IPS-18c (cell line): Measurements from ENCODE around the gene SPACA9.

ENCODE experiments used
- H3K4me3 ChIP-seq: 2 replicates; pipeline ENCODE4 v1.7.0; 2013; ENCODE audit warnings: low read depth, mild to moderate bottlenecking, low read length, moderate library complexity; ENCODE audit not compliant: insufficient read depth
- H3K9me3 ChIP-seq: one replicate; pipeline ENCODE4 v1.6.1; 2013; ENCODE audit warnings: mild to moderate bottlenecking, low read length, moderate library complexity; ENCODE audit not compliant: control insufficient read depth, insufficient read depth

SPACA9 gene

DNA sequence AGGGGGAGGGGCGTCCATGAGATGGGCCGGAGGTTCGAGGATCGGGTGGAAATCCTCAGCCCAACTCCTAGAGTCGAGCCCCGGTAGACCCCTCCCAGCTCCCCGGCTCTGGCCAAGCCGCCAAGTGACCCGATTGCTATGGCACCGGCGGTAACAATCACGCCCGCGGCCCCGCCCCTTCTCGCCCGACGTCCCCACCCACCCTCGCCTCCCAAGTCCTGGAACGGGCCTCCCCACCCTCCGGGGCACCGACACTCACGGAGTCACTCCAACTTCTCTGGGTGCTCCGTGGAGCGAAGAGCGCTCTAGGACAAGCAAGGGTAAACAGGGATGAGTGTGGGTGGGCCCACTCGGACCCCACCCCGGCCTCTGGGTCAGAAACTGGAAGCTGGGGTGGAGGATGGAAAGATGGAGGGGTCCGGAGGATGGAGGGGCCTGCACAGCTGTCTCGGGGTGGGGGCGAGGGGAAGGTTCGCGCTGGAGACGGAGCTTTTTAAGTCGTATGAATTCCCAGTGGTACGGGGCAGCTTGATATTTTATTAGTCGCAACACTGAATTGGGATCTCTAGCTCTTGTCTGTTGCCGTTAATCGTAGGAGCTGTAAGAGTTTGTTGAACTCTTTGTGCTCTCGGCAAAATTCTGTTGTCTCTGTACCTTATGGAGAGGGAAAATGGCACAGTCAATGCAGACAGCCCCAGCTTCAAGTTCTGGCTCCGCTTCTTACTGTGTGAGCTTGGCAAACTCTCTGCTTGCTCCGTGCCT lies at the start of gene SPACA9:
TSS of gene SPACA9 (plus strand) at position 204 of the 762 bp plus-strand sequence. CDS start 5,050 bp downstream, outside the sequence.
- Histone ChIP-seq H3K4me3 (peak within 1 kb of the TSS; percentile 97), H3K9me3 (no peaks in the 10 kb centered on the region)

DNA sequence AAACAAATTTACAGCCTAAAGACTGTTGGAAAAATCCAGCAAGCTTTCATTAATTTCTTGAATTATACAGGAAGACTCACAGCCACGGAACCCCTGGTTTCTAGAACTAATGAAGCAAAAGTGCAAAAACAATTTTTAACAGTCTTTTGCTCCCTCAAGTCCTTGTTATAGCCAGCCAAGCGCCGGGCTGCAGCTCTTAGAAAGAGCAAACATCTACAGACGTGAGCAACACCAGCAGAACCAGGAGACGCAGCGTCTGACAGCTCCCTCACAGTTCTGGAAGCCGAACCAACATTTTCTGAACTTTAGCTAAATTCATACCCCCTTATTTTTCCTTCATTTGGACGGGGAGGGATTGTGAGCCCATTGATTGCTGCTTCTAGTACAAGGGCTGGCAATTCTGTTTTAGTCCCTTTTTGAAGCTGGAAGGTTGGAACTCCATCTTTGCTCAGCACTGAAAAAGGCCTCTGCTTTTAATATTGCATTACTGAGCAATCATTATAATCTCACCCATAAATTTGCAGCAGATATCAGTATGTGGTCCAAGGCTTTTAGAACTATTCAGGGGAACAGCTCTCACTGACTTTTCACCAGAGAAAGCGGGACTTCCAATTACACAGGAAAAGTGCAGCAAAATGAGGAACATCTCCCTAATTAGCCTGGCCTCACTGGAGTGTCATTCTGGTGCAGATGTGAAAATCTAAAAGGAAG lies 46.4 kb upstream of the SPACA9 start:
- H3K9me3 ChIP-seq: no peaks in the 10 kb centered on the region
- no peak overlapping the region for H3K4me3 ChIP-seq

DNA sequence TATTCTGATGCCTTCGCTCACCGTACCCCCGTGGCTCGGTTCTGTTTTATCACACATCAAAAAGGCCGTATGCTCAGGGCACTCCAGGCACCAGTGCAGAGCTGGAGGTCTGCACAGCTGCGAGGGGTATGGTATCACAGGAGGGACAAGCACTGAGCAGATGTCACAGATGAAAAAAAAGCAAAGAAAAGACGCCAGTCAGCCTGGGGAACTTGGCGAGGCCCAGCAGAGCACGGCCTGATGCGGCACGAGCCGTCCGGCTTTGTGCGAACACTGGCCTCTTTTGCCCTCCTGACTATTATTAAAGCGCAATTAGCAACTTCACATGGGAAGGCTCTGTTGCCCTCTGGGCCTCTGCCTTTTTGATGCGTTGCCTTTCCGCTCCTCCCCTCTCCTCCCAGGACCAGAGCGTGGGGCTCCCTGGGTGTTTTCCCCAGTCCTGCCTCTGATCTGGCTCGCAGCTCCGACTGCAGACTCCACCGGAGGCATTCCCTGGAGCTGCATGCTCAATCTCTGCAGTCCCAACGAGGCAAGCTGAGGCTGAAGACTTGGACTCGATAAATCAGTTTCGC lies 45.1 kb upstream of the SPACA9 start:
- Histone ChIP-seq H3K9me3 (no peaks in the 10 kb centered on the region), H3K4me3 (no peak overlapping the region)

DNA sequence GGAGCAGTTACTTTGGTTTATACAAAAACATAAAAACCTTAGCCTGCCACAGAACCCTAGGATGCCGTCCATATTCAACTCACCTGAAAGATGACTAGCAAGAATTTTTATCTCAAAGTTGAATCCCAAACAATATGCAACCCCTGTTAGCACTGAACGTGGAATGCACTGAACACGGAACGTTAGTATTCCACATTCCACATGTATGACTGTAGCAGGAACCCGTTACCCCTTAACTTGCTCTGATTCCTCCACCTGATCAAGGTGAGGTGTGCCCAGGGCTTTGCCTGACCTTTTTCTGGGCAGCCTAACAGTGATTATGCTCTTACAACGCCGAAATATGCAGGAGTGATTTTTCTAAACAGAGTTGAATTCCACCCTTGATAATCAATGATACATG lies 44.4 kb upstream of the SPACA9 start:
- Histone ChIP-seq H3K4me3 (no peak overlapping the region), H3K9me3 (no peaks in the 10 kb centered on the region)

DNA sequence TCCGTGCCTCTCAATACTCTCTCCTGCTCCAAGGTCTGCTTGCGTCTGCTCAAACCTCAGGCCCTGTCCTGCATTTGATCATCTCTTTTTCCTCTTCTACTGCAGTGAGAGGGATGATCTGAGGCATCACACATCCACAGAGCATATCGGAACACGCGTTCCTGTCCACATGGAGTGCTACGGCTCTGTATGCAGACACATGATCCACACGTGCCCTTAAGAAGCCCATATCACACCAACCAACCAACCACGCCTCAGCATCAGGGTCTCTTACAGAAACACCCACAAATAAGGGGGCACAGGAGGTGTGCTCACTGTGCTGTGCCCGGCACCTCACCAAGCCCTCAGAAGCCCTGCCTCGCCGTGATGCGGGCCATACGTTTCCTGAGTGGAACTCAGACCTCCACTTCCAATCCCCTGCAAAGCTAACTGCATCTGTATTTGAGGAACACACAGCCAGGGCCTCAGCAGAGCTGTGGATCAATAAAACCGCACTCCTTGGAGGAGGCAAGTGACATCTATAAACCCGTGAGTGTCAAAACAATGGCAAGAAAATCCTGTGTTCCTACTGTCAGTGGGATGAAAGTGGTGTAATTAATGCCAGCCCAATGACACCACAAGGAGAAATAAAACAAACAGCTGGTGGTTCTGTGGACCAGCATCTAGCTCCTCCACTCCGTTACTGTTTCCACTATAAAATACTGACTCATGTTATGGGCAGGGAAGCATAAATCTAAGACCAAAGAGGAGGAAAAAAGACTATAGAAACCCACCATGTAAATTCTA lies 41.0 kb upstream of the SPACA9 start:
- H3K4me3 ChIP-seq: no peak overlapping the region
- H3K9me3 ChIP-seq: no peaks in the 10 kb centered on the region

DNA sequence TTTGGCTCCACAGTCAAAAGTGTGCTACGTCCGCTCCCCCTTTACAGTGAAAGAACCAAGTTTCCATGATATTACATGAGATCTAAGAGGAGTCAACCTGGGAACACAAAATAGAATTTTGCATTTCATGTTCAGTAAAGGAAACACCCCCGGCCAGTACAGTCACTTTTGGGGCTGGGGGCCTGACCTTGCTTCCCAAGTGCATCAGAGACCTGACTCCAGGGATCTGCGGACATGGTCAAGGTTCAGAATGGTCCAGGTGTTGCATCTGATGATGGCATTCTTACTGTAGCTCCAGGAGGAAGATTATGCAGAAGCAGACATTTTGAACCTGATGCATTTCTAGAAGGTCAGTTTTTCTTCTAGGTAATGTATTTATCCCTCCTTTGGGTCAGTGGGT lies 40.4 kb upstream of the SPACA9 start:
- Histone ChIP-seq H3K9me3 (no peaks in the 10 kb centered on the region), H3K4me3 (no peak overlapping the region)

DNA sequence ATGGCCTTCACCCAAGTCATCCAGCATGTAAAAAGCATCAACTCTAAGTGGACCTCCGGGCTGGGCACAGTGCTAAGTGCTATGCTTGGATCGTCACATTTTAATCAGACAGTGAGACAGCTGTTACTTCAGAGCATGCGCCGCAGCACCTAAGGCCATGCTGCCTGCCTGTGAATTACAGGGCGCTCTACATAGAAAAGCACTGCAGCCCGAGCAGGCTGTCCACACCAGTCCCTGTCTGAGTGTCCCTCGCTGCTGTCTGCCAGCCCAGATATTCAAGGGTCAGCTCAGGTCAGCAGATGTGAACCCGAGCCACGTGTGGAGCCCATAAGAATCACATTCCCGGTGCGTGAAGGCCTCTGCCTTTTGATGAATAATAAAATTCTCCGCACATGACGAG lies 37.7 kb upstream of the SPACA9 start:
- H3K9me3 ChIP-seq: no peaks in the 10 kb centered on the region
- H3K4me3 ChIP-seq: no peak overlapping the region

DNA sequence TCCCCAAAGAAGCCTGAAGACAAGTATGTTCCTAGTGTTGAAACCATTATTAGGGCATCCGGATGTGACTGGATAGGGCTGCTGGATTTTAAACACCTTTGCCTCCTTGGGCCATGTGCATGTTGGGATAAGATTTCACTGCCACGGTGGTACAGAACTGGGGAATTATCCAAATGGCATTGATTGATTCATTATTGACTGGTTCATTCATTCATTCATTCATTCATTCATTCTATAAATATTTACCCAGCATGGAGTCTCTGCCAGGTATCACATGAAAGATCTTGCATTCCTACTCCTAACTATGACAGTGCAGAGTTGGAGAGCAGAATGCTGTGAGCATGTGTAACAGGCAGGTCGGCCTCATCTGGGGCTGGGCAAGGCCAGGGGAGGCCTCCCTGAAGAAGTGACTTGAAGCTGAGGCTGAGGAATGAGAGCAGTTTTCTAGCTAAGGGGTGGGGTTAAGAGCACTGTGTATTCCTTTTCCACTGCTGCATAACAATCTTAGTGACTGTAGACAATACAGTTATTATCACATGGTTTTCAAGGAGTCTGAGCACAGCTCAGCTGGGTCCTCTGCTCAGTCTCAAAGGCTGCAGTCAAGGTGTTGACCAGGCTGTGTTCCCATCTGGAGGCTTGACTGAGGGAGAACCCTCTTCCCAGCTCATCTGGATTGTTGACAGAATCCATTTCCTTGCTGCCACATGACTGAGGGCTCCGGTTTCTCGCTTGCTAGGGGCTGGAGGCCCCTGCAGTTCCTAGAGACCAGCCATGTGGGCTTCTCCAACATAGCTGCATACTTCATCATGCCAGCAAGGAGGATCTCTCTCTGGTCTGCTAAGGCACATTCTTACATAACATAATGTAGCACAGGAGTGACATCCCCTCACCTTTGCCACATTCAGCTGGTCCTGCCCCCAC lies 36.3 kb upstream of the SPACA9 start:
- Histone ChIP-seq H3K4me3 (no peak overlapping the region), H3K9me3 (no peaks in the 10 kb centered on the region)

DNA sequence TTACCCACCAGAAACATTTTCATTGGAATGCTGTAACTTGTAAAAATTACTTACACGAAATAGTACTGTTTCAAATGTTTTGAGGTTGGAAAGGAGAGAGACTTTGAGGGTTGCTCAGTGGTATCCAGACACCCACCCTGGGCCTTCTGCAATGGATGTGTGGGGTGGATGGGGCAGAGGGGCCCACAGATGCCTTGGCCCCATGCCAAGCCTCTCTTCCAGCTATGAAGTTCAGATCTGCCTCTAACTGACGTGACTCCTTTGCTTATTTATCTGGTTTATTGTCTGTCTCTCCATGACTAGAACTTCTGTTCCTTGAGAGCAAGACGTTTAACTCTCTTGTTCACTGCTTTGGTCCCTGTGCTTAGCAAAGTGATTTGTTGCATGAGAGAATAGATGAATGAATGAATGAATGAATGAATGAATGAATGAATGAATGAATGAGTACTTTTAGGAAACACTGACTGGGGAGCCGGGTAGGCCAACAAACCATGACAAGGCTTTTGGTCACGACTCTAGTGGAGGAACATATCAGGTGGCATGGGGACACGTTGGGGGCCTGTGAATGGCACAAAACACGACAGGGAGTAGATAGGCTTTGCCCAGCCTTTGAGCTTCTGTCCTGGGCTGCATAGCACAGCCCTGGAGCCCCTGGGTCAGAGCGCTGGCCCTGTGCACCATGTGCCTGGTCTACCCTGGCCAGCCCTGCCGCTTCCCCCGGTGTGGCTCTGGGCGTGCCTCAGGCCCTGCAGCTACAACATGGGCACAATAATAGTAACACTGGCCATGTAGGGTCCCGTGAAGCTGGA lies 32.4 kb upstream of the SPACA9 start:
- Histone ChIP-seq H3K4me3 (no peak overlapping the region), H3K9me3 (no peaks in the 10 kb centered on the region)

DNA sequence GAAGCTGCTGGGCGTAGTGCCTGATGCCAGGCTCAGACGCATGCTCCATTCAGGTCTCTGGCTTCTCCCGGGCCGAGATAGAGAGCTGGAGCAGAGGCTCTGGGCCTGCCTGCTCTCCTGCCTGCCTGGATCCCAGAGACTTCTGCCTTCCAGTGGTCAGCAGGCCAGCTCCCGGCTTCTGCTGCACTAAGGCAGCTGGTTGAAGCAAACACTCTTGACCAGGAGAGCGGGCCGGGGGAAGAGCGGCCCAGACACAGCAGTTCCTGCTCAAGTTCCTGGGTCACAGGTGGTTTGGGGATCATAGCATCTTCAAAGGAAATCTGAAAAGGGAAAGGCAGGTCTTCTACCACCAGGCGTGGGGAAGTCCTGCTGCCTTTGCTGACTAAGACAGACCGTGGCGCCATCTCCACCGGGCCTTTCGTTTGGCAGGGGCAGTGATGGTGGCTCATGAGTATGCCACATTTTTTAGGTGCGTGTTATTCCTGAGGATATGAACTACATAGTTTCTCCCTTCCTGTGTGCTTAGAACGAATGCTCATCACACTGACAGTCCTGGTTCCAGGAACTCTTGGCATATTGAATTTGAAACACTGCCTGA lies 31.7 kb upstream of the SPACA9 start:
- Histone ChIP-seq H3K4me3 (no peak overlapping the region), H3K9me3 (no peaks in the 10 kb centered on the region)

DNA sequence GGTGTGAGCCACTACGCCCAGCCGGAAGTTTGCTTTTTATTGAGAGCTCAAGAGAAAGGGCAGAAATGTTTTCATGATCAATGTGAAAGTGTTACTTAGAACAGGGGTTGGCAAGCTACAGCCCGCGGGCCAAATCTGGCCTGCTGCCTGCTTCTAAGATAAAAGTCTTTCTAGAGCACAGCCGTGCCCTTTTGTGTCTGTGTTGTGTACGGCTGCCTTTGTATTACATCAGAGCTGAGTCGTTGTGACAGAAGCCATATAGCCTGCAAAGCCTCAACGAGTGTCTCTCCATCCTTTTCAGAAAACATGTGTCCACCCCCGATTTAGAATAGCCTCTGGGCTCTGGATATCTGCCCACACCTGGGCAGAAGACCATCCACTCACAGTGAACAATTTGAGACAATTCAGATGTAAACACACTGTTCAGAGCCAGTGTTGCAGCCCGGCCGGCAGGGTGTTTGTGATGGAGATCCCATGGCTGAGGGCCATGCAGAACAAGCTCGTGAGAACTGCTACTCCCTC lies 29.5 kb upstream of the SPACA9 start:
- H3K9me3 ChIP-seq: no peaks in the 10 kb centered on the region
- H3K4me3 ChIP-seq: no peak overlapping the region

DNA sequence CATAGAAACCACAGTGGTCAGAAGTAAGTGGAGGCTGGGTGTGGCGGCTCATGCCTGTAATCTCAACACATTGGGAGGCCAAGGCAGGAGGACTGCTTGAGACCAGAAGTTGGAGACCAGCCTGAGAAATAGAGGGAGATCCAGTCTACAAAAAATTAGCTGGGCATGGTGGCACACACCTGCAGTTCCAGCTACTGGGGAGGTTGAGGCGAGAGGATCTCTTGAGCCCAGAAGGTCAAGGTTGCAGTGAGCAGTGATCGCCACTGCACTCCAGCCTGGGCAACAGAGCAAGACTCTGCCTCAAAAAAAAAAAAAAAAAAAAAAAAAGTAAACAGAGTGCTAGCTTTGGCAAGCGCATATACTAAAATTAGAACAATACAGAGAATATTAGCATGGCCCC lies 25.2 kb upstream of the SPACA9 start:
- Histone ChIP-seq H3K4me3 (no peak overlapping the region), H3K9me3 (no peaks in the 10 kb centered on the region)

DNA sequence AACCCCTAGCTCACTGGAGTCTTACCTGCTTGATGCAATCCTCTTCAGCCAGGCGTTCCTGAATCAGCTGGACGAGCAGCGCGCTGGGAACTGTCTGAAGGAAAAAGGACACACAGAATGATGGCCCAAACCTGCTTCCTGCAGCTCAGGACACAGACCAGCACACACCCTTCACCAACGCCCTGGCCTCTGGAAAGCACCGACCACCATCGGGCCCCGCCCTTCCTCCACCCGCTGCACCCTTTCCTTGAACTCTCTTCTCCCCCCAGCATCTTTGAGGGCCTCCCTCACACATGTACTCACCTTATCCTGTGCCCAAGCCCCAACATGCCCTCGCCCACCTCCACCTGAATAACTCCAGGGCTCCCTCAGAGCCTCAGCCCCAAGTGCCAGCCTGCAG lies 23.9 kb upstream of the SPACA9 start:
- Histone ChIP-seq H3K4me3 (no peak overlapping the region), H3K9me3 (no peaks in the 10 kb centered on the region)

DNA sequence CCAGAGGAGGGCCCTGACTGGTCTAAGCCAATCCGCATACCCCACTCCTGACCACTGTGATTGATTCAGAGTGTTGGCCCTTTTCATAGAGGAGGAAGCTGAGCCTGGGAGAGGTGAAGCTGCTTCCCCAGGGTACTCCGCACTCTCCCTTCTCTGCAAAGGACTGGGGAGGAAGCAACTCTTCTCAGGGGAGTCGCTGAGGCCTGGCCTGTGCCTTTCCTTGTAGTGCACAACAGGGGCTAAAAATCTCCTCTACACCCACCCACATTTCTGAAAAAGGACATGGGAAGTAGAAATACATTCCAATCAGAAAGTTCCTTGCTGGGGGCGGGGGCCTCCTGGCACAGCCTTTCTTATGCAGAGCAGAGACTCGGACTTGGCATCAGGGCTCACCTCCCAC lies 22.8 kb upstream of the SPACA9 start:
- peaks cover 3% of the 10 kb centered on the region for H3K9me3 ChIP-seq
- H3K4me3 ChIP-seq: no peak overlapping the region

DNA sequence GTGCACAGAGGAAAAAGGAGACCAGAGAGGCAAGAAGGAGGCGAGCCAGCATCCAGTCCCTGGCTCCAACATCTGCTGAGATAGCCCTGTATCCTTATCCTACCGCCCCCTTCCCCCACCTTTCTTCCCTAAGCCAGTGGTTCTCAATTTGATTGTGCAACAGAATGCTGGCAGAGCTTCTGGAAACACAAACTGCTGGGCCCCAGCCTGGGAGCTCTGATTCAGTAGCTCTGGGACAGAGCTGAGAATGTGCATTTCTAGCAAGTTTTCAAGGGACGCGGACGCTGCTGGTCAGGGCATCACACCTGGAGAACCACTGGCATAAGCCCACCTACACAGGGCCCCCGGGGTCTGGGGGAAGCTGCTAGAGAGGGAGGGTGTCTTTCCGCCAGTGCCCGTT lies 21.7 kb upstream of the SPACA9 start:
- H3K4me3 ChIP-seq: no peak overlapping the region

More for the DNA sequence above, 21.7 kb upstream of the SPACA9 start:
- H3K9me3 ChIP-seq: peaks cover 3% of the 10 kb centered on the region
